ENCODE results near the gene COPZ2.
"Not testable (repeated sequence)": the region's sequence is repeated elsewhere in the genome, so short reads cannot be mapped to it uniquely, and the experiment has no call there.

Gene COPZ2

GRCh38 chr17:48037036-48037837 is at the start of gene COPZ2:
Gene COPZ2 (minus strand): TSS chr17:48037797. CDS start chr17:48037777, 20 bp downstream.
- no peak for DNase-seq (ENCODE audit: low read depth)
- peak within 1 kb of the TSS; percentile 68 for H3K4me3 ChIP-seq (ENCODE audit: low read depth, low read length)

DNA sequence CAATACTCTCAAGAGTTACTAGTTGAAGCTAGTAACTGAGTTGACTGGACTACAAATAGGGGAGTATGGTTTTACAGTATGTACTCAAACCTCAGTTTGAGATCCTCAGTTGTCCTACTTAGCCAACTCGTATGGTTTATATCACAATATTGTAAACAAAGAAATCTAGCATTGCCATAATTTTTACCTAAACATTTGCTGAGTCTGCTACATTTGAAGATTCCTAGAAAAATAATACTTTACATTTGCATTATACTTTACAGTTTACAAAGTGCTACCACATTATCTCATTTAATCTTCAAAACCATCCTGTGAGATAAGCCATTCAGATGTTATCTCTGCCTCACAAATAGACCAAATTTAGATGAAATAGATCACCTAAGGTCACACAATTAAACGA is 47.3 kb upstream of the COPZ2 start:
- DNase-seq (ENCODE audit: low read depth): no peak
- H3K4me3 ChIP-seq (ENCODE audit: low read depth, low read length): no peak overlapping the region

GRCh38 chr17:48081858-48082257 is 44.3 kb upstream of the COPZ2 start:
- DNase-seq (ENCODE audit: low read depth): no peak
- H3K4me3 ChIP-seq (ENCODE audit: low read depth, low read length): no peak overlapping the region

DNA sequence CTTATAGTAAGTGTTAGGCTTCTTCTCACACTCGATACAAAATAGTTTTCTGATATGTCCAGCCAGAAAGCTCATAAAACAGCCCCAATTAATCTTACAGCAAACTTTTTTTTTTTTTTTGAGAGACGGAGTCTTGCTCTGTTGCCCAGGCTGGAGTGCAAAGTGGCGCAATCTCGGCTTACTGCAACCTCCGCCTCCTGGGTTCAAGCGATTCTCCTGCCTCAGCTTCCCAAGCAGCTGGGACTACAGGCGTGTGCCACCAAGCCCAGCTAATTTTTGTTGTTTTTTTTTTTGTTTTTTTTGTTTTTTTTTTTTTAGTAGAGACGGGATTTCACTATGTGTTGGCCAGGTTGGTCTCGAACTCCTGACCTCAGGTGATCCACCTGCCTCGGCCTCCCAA is 39.6 kb upstream of the COPZ2 start:
- DNase-seq (ENCODE audit: low read depth); H3K4me3 ChIP-seq (ENCODE audit: low read depth, low read length): not testable (repeated sequence)

- no peak for DNase-seq (ENCODE audit: low read depth)
- no peak overlapping the region for H3K4me3 ChIP-seq (ENCODE audit: low read depth, low read length)
Measured at GRCh38 chr17:48074322-48075081, 36.9 kb upstream of the COPZ2 start.

- not testable (repeated sequence) for H3K4me3 ChIP-seq (ENCODE audit: low read depth, low read length); DNase-seq (ENCODE audit: low read depth)
Measured at GRCh38 chr17:48073566-48074094, 36.0 kb upstream of the COPZ2 start.

GRCh38 chr17:48072811-48073210 is 35.2 kb upstream of the COPZ2 start:
- not testable (repeated sequence) for H3K4me3 ChIP-seq (ENCODE audit: low read depth, low read length); DNase-seq (ENCODE audit: low read depth)

GRCh38 chr17:48071654-48072053 is 34.1 kb upstream of the COPZ2 start:
- DNase-seq (ENCODE audit: low read depth): no peak
- H3K4me3 ChIP-seq (ENCODE audit: low read depth, low read length): no peak overlapping the region

DNA sequence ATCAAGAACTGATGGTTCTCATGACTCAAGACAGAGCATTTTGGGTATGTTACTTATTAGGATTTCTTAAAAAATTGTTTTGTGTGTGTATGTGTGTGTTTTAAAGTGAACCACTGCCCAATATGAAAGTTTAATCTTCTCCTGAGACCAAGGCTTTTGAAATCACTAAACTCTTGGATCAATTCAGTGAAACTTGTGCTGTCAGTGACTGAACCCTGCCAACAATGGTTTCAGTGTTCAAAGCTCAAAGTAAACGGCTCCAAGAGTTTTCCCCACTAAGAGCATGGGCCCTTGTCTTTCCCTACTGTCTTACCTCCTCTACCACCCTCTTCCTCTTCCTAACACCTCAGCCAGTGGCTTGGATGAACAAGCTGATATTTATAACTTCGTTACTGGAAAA is 32.6 kb upstream of the COPZ2 start:
- DNase-seq (ENCODE audit: low read depth): no peak
- no peak overlapping the region for H3K4me3 ChIP-seq (ENCODE audit: low read depth, low read length)

DNA sequence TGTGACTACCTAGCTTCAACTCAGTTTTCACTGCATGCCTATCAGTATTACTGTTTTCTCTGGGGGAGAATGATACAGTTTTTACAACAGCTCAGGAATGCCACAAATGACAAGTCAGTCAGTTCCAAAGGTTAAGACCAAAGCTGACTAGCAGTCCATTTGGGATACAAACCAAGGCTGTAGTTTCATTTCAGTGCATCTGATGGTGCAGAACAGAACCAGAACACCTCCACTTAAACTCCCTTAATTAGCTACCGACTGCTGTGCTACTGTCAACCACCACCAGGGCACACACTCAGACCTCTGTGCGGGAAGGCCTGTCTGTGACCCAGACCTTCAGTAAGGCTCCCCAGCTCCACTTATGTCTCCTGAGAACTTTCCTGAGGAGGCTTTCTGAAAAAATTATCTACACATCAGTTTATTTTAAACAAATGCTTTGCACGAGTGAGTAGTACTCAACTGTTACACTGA is 30.9 kb upstream of the COPZ2 start:
- DNase-seq (ENCODE audit: low read depth): no peak

GRCh38 chr17:48067808-48068207 is 30.2 kb upstream of the COPZ2 start:
- DNase-seq (ENCODE audit: low read depth); H3K4me3 ChIP-seq (ENCODE audit: low read depth, low read length): not testable (repeated sequence)

More for the DNA sequence above, 30.9 kb upstream of the COPZ2 start:
- no peak overlapping the region for H3K4me3 ChIP-seq (ENCODE audit: low read depth, low read length)

DNA sequence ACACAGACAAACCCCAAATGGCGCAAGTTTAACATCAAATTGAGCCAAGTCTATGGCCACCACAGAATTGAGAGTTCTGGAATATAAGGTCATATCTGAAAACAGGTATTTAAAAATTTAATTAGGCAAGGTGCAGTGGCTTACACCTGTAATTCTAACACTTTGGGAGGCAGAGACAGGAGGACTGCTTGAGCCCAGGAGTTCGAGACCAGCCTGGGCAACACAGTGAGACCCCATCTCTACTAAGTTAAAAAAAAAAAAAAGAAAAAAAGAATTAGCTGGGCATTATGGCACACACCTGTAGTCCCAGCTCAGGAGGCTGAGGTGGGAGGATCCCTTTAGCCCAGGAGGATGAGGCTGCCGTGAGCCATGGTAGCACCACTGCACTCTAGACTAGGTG is 29.6 kb upstream of the COPZ2 start:
- DNase-seq (ENCODE audit: low read depth): no peak
- no peak overlapping the region for H3K4me3 ChIP-seq (ENCODE audit: low read depth, low read length)

GRCh38 chr17:48066656-48067055 is 29.1 kb upstream of the COPZ2 start:
- DNase-seq (ENCODE audit: low read depth): no peak
- no peak overlapping the region for H3K4me3 ChIP-seq (ENCODE audit: low read depth, low read length)

DNA sequence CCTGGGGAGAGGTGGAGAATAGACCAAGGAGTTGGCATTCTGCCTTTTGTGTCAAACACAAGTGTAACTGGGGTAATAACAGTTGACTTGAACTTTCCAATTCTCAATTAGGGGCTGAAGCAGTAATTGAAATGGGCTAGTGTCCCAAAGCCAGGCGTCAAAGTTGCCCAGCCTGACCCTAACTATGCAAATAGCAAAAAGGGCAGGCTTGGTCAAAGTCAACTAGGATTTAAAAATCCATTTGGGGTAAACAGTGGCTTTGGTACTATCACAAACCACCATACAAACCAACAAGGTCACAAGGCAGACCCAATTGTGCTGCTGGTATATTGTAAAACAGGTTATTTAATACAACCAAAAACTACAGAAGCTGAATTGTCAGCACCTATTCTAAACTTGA is 28.6 kb upstream of the COPZ2 start:
- no peak for DNase-seq (ENCODE audit: low read depth)
- no peak overlapping the region for H3K4me3 ChIP-seq (ENCODE audit: low read depth, low read length)

DNA sequence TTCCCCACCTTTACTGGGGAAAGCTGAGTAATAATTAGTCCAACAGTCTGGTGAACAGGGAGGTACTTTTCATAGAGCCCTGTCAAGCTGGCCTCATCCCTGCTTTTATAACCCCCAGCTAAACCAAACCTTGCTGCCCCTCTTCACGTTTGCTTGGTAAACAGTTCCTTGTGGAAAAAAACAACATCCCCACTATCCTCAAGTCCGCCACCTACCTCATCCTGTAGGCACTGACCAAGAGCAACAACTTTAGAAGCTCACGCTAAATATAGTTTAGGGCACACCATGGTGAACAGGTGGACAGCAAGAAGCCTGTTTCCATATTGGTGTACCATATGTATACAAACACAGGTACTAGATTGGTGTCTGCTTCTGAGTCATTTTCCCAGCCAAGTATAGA is 27.0 kb upstream of the COPZ2 start:
- no peak overlapping the region for H3K4me3 ChIP-seq (ENCODE audit: low read depth, low read length)
- no peak for DNase-seq (ENCODE audit: low read depth)

GRCh38 chr17:48062273-48062672 is 24.7 kb upstream of the COPZ2 start:
- no peak for DNase-seq (ENCODE audit: low read depth)
- H3K4me3 ChIP-seq (ENCODE audit: low read depth, low read length): no peak overlapping the region

- no peak overlapping the region for H3K4me3 ChIP-seq (ENCODE audit: low read depth, low read length)
- no peak for DNase-seq (ENCODE audit: low read depth)
Measured at GRCh38 chr17:48060249-48060648, 22.7 kb upstream of the COPZ2 start.

DNA sequence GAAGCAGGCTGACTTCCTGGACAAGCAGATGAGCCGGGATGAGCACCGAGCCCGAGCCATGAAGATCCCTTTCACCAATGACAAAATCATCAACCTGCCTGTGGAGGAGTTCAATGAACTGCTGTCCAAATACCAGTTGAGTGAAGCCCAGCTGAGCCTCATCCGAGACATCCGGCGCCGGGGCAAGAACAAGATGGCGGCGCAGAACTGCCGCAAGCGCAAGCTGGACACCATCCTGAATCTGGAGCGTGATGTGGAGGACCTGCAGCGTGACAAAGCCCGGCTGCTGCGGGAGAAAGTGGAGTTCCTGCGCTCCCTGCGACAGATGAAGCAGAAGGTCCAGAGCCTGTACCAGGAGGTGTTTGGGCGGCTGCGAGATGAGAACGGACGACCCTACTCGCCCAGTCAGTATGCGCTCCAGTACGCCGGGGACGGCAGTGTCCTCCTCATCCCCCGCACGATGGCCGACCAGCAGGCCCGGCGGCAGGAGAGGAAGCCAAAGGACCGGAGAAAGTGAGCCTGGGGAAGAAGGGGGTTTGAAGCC is 21.6 kb upstream of the COPZ2 start:
- DNase-seq (ENCODE audit: low read depth): no peak
- no peak overlapping the region for H3K4me3 ChIP-seq (ENCODE audit: low read depth, low read length)

- no peak for DNase-seq (ENCODE audit: low read depth)
- no peak overlapping the region for H3K4me3 ChIP-seq (ENCODE audit: low read depth, low read length)
Measured at GRCh38 chr17:48058393-48059124, 21.0 kb upstream of the COPZ2 start.

Measured in skeletal muscle cell (primary cell).